Right atrium auricular region (tissue), 2 donors: ENCODE data around the gene GALNT18. TPM values are rescaled to one million over a fixed set of nuclear protein-coding genes. Genes with fewer than 3 reads are reported as not detected.

Experiments used
- DNase-seq: peaks from one replicate; pipeline ENCODE4 v3.0.0-alpha.2; 2019; ENCODE audit warnings: low spot score
- H3K27ac ChIP-seq, 2 donors: fragments of 200-600 bp; sonication (generic); 1 replicate in 1 of 2; 2 replicates in 1 of 2; pipeline ENCODE4 v1.5.1; 2016 to 2019
- H3K27me3 ChIP-seq, 2 donors: fragments of 200-600 bp; sonication (generic); one replicate each; pipeline versions ENCODE4 v1.5.1 to v1.6.0; 2017 to 2019
- H3K36me3 ChIP-seq: fragments of 200-600 bp; sonication (generic); one replicate; pipeline ENCODE4 v1.5.1; 2016
- H3K4me1 ChIP-seq, 2 donors: fragments of 200-600 bp; sonication (generic); one replicate each; pipeline versions ENCODE4 v1.5.1 to v1.6.0; 2017 to 2019
- H3K4me3 ChIP-seq, 2 donors: fragments of 200-600 bp; sonication (generic); 1 replicate in 1 of 2; 2 replicates in 1 of 2; pipeline ENCODE4 v1.5.1; 2017 to 2019; ENCODE audit warnings: mild to moderate bottlenecking in 1 of 2, moderate library complexity in 1 of 2
- H3K9me3 ChIP-seq, 2 donors: fragments of 200-600 bp; sonication (generic); one replicate each; pipeline ENCODE4 v1.5.1; 2019
- CTCF ChIP-seq, 2 donors: fragments of 200-600 bp; sonication (generic); IDR thresholded peaks; one replicate each; pipeline ENCODE4 v1.5.1; 2019; ENCODE audit warnings: antibody characterized with exemption in 2 of 2
- total RNA-seq, 2 donors: library from RNA; depleted of rRNA; stranded (reverse); fragments of >200 nt; gene quantifications; one replicate each; pipeline ENCODE4 v1.1.0, GENCODE V29; 2016

GALNT18 gene
- total RNA-seq, 2 donors from 2014 or later: 22.2 to 26.8 TPM

DNA sequence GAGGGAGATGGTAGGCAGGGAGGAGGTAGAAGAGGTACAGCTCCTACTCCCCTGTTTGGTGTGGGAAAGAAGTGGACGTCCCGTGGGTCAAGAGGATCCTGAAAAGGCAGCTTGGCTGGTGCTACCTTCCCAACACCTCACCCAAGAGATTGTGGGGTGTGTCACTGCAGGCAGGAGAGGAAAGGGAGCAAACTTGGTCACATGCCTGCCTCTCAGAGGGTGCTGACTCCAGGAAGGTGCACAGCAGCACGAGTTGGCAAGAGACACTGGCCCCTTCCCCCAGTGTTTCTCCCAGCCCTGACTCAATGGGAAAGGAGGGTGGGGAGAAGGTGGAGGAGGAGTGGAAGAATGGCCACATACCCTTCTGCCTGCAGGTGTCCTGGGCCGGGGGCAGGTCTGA, 368.3 kb downstream of the GALNT18 start:
- H3K4me3 ChIP-seq: no peak overlapping the region
- H3K4me1 ChIP-seq: no peaks in the 10 kb centered on the region
- H3K9me3 ChIP-seq: no peaks in the 10 kb centered on the region
- DNase-seq: no peak
- H3K27me3 ChIP-seq: no peaks in the 10 kb centered on the region
- TF ChIP-seq CTCF (IDR thresholded peaks at IDR 0.05): no peak
- no peaks in the 10 kb centered on the region for H3K36me3 ChIP-seq
- no peak overlapping the region for H3K27ac ChIP-seq

DNA sequence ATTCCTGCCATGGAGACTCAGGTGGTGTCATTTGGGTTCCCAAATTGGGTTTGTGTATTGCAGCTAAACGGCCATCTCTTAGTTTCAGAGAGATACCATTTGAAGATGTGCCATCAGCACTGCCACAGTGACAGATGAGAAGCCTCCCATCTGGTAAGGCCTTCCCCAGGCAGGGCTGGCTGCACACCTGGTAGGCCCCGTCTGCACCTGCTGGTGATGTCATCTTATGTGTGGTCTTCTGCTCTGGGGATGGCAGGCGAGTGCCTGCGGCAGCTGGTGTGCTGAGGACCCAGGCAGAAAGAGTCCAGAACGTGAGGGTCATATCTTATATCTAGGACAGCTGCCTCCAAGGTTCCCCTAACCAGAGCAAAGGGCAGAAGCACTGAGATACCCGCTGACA, 369.4 kb downstream of the GALNT18 start:
- no peak for DNase-seq
- H3K27me3 ChIP-seq: no peaks in the 10 kb centered on the region
- no peaks in the 10 kb centered on the region for H3K9me3 ChIP-seq
- H3K4me1 ChIP-seq: no peaks in the 10 kb centered on the region
- H3K27ac ChIP-seq: no peak overlapping the region
- no peaks in the 10 kb centered on the region for H3K36me3 ChIP-seq
- no peak for TF ChIP-seq CTCF (IDR thresholded peaks at IDR 0.05)
- H3K4me3 ChIP-seq: no peak overlapping the region

- Histone ChIP-seq H3K9me3 (no peaks in the 10 kb centered on the region), H3K4me3 (no peak overlapping the region), H3K27me3 (no peaks in the 10 kb centered on the region), H3K27ac (no peak overlapping the region), H3K36me3 (no peaks in the 10 kb centered on the region), H3K4me1 (no peaks in the 10 kb centered on the region)
- no peak for TF ChIP-seq CTCF (IDR thresholded peaks at IDR 0.05)
- DNase-seq: no peak
These were observed 370.3 kb downstream of the GALNT18 start for GRCh38 chr11:11251394-11251970.

DNA sequence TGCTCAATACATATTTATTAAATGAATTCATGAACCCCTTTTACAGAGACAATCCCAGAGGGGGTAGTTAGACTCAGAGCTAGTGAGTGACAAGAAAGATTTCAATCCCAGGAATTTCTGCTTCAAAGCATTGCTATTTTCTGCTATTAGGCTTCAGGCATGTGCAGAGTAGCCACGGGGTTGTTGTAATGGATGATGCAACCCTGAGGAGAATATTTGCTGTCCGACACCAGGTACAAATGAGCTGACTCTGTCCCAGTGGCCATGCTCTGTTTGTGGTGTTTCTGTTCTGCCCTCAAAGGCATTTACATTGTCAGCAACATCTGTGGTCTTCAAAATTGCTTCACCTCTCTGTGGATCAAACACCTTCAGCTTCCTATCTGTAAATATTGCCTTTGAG, 371.3 kb downstream of the GALNT18 start:
- no peak for DNase-seq
- no peaks in the 10 kb centered on the region for H3K4me1 ChIP-seq
- no peak overlapping the region for H3K4me3 ChIP-seq
- no peak for TF ChIP-seq CTCF (IDR thresholded peaks at IDR 0.05)
- H3K27me3 ChIP-seq: no peaks in the 10 kb centered on the region
- H3K9me3 ChIP-seq: no peaks in the 10 kb centered on the region
- no peak overlapping the region for H3K27ac ChIP-seq
- H3K36me3 ChIP-seq: no peaks in the 10 kb centered on the region

DNA sequence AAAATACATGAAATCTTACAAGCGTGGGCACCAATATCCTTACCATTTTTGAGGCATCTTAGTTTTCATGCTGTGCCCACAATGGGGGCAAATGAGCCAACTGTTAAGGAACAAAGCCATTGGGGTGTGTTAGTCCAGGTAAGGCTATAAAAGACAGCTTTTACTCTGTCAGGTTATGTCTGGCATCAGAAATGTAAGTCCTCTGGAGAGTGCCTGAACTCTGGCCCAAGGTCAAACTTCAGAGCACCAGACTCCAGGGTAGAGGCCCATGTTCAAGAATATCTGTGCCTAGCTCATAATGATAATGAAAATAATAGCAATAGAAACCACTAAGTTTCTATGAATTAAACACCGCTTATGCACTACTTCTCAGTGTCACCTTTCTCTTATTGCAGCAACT, 374.2 kb downstream of the GALNT18 start:
- H3K4me1 ChIP-seq: peaks cover 0 to 28% of the 10 kb centered on the region in 2 donors
- no peak overlapping the region for H3K27ac ChIP-seq
- no peaks in the 10 kb centered on the region for H3K27me3 ChIP-seq

More for the DNA sequence above, 374.2 kb downstream of the GALNT18 start:
- no peaks in the 10 kb centered on the region for H3K9me3 ChIP-seq
- no peak for TF ChIP-seq CTCF (IDR thresholded peaks at IDR 0.05)
- H3K36me3 ChIP-seq: no peaks in the 10 kb centered on the region
- no peak for DNase-seq
- no peak overlapping the region for H3K4me3 ChIP-seq
